ENCODE measurements around the gene ARHGAP26.

The ARHGAP26 gene

GRCh38 chr5:142783601-142784341, 13.6 kb downstream of the ARHGAP26 start:
- DNase-seq (ENCODE audit: low read depth in 2 of 3, low spot score in 1 of 3) = peak; percentile 52 to 71 (median 64)

DNA sequence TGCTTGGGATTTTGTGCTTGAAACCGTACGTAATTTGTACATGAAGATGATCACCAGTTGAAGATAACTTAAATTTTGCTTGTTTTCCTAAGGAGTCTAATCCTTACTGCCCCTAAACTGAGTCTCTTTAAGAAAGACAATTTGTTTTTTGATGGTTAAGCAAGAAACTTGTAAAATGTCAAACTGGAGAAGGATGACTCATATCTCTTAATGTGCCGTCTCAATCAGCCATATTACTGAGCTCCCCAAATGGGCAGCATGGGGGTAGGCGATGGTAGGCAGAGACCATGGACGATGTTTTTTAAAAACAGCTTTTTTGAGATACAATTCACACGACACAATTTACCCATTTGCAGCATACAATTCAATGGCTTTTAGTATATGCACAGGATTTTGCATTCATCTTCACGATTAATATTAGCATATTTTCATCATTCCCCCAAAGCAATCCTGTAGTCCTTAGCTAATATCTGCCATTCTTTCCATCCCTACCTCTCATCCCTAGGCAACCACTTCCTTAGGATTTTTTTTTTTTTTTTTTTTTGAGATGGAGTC, 14.3 kb downstream of the ARHGAP26 start:
- DNase-seq (ENCODE audit: low read depth in 2 of 3, low spot score in 1 of 3) = no peak

DNA sequence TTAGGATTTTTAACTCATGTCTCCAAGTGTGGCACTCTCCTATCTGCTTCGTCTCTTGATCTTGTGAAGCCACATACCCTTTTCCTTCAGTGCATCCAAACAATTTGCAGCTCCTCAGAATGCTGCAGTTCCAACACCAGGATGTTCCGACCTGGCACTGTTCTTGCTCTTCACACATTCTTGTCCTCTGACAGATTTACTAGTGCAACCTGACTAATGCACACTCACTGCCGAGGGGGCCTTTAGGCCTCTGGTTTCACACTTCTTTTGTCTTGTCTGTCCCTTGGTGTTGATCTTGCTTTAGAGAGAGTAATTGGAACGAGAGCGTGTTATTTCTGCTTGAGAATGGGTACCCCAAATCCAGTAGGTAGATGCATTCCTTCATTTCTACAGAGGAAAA, 15.0 kb downstream of the ARHGAP26 start:
- DNase-seq (ENCODE audit: low read depth in 2 of 3, low spot score in 1 of 3) = no peak

DNA sequence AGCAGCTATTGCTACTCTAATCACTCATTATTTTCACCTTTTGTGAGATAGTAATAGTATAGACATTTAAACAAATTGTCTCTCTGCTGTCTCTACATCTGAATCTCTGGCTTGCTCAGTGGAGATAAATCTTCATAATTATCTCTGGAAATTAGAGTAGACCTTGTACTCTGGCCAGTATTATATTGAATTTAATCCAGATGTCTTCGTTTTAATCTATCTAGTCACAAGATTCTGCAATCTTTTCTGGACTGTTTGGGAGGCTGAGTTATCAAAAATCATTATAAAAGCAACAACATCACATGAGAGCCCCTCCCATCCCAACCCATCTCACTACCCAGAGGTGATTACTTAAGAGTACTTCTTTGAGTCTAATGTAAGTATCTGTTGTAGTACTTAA, 19.0 kb downstream of the ARHGAP26 start:
- no peak for DNase-seq (ENCODE audit: low read depth in 2 of 3, low spot score in 1 of 3)

- DNase-seq (ENCODE audit: low read depth in 2 of 3, low spot score in 1 of 3) = no peak
These were observed 22.1 kb downstream of the ARHGAP26 start for GRCh38 chr5:142792012-142792864.

DNA sequence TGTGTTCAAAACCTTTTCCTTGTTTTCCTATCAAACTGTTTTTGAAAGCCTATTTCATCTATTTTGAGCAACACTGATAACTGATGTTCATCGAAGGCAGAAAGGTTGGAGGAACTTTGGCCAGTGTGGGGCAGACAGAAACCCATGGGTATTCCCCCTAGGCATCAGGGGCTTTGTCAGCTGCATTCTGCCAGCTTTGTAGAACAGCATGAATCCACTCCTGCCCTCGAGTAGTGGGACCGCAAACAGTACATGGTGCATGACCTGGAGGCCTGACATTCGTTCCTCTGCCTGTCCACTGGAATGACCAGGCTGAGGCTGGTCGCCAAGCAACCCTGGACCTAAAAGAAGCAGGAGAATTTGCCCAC, 22.7 kb downstream of the ARHGAP26 start:
- DNase-seq (ENCODE audit: low read depth in 2 of 3, low spot score in 1 of 3) = no peak

GRCh38 chr5:142794537-142794936, 24.4 kb downstream of the ARHGAP26 start:
- DNase-seq (ENCODE audit: low read depth in 2 of 3, low spot score in 1 of 3) = no peak

DNA sequence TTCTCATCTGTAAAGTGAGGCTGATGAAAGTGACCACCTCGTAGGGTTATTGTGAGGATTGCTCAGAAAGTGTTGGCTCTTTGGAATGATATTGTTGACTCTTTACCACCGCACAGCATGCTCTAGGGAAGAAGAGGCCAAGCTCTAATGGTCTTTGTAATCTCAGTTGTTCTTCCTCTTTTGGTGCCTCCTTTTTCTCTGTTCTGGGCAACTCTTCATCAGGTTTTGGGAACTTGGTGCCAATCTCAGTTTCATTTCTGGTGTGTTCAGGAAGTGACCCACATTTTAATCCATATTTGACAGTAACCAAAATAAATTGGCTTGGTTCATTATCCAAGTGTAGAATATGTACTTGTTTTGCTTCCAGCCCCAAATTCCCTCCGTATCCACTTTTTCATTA, 25.1 kb downstream of the ARHGAP26 start:
- DNase-seq (ENCODE audit: low read depth in 2 of 3, low spot score in 1 of 3) = no peak

DNA sequence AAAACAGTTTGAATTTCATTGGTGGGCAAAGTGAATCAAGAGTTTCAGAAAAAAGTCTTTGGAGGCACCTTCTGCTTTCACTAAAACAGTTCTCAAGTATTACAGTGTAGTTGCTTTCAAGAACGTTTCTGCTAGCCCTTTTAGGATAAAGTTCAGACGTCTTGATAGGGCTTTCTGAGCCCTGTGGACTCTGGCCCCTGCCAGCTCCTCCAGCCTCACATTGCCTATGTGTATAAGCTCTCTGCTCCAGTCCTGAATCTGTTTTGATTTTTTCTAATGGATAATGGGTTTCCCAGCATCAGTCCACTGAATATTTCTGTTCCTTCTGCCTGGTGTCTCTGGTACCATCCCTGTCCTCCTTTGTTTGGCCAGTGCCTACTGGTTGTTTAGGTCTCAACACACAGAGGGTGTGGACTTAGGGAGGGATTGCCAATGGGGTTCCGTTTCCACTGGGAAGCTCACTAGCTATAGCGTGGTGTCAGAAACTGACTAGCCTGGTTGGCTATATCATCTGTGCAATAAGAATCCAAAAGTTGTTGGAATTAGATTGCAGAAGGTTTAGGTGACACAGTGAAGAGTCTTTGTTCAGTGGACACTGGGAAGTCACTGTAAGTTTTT, 26.4 kb downstream of the ARHGAP26 start:
- no peak for DNase-seq (ENCODE audit: low read depth in 2 of 3, low spot score in 1 of 3)

GRCh38 chr5:142797420-142797819, 27.2 kb downstream of the ARHGAP26 start:
- no peak for DNase-seq (ENCODE audit: low read depth in 2 of 3, low spot score in 1 of 3)

DNA sequence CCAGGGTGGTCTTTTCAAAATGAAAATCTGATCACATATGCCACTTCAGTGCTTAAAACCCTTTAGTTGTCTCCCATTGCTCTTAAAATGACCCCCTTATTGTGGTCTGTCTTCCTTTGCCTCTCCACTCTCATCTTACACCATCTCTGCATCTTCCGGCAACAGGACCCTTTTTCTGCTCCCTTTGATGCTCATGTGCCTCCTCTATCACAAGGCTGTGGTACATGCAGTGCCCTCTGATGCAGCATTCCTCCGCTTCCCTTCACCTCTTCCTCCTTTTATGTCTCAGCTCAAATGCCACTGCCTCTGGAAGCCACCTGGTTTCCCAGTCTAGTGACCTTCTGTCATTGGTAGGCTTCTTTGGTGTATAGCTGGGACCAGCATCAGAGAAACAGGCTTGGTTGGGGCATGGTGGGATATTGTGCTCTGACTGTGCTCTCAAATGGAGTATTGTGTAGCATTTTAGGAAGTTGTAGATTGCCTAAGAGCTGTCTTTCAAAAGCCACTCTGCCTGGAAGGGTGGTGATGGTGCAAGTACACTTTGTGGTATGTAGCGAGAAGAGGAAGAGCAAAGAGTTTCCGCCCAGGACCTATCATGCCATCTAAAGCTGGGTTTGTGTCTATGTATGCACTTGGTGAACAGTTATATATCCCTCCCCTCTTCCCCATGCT, 28.1 kb downstream of the ARHGAP26 start:
- no peak for DNase-seq (ENCODE audit: low read depth in 2 of 3, low spot score in 1 of 3)

GRCh38 chr5:142800776-142801494, 30.8 kb downstream of the ARHGAP26 start:
- DNase-seq (ENCODE audit: low read depth in 2 of 3, low spot score in 1 of 3) = peak in 1 of 3 donors; percentile 28

DNA sequence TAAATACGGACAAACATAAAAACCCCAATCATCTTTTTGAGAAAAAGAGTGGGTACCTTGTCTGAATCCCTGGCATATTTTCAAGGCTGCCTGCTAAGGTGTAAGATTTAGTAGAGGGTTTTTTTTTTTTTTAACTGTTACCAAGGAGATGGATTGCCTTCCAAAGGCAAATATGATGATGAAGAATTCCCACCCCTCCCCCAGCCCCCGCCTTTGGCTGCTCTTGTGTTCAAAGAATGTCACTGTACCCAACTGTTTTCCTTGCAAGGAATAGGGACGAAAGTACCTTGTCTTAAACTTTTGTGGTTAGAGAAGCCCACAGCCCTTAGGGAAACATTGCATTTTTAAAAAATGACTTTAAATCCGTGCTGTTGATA, 31.3 kb downstream of the ARHGAP26 start:
- no peak for DNase-seq (ENCODE audit: low read depth in 2 of 3, low spot score in 1 of 3)

GRCh38 chr5:142803428-142804125, 33.4 kb downstream of the ARHGAP26 start:
- DNase-seq (ENCODE audit: low read depth in 2 of 3, low spot score in 1 of 3) = no peak

- no peak for DNase-seq (ENCODE audit: low read depth in 2 of 3, low spot score in 1 of 3)
These were observed 35.2 kb downstream of the ARHGAP26 start for GRCh38 chr5:142805339-142805738.

GRCh38 chr5:142806841-142807267, 36.7 kb downstream of the ARHGAP26 start:
- DNase-seq (ENCODE audit: low read depth in 2 of 3, low spot score in 1 of 3) = no peak

- DNase-seq (ENCODE audit: low read depth in 2 of 3, low spot score in 1 of 3) = no peak
These were observed 37.3 kb downstream of the ARHGAP26 start for GRCh38 chr5:142807372-142807911.

DNA sequence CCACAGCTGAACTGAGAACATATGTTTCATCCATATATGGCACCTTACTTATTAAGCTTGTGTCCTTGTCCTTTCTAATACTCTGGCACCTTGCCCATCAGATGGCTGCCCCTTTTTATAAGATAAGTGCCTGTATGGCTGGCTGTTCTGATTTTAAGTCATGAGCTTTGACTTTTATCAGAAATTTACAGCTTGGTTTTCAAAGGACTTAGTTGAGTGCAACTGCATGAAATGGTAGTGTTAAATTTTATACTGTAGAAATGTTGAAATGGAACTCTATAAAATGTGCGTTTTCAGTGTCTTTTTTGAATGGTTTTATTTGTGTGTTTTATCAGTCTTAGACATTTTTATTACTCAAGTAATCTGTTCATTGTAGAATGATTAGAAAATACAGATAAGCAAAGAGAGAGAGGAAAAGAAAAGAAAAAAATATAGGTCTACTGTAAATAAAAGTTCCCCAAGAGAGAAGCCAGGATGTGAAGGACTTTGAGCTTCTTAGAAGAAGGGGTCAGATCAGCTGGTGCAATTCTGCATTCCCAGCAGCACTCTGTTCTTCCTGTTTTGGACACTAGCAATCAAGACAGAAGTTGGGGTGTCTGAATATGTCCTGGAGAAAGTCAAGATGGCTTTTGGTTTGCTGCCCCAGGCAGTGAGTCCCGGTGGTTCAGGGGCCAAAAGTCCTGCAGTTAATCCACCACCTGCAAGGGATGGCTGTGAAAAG, 38.9 kb downstream of the ARHGAP26 start:
- DNase-seq (ENCODE audit: low read depth in 2 of 3, low spot score in 1 of 3) = no peak

- no peak for DNase-seq (ENCODE audit: low read depth in 2 of 3, low spot score in 1 of 3)
These were observed 39.9 kb downstream of the ARHGAP26 start for GRCh38 chr5:142810081-142810480.
